Spinal cord (tissue), 10 donors: ENCODE measurements around the gene ZNF282. TPM values are rescaled to one million over a fixed set of nuclear protein-coding genes. Genes with fewer than 3 reads are reported as not detected.

ENCODE experiments used
- DNase-seq, 6 donors: peaks; one replicate each; pipeline versions ENCODE4 v3.0.0 to v3.0.0-alpha.2; 2013 to 2015; ENCODE audit warnings: low spot score in 6 of 6, low read depth in 4 of 6
- H3K27ac ChIP-seq: one replicate; pipeline ENCODE4 v1.5.1; 2013; ENCODE audit warnings: low read depth, low read length, control low read depth
- H3K27me3 ChIP-seq: one replicate; pipeline ENCODE4 v1.6.1; 2013; ENCODE audit warnings: low read length; ENCODE audit not compliant: control insufficient read depth, insufficient read depth
- H3K36me3 ChIP-seq: one replicate; pipeline ENCODE4 v1.6.1; 2013; ENCODE audit warnings: low read length; ENCODE audit not compliant: control insufficient read depth, insufficient read depth
- H3K4me1 ChIP-seq: one replicate; pipeline ENCODE4 v1.6.1; 2013; ENCODE audit warnings: low read length; ENCODE audit not compliant: control insufficient read depth, insufficient read depth
- H3K4me3 ChIP-seq: one replicate; pipeline ENCODE4 v1.5.1; 2013; ENCODE audit warnings: low read depth, low read length, control low read depth
- H3K9me3 ChIP-seq: one replicate; pipeline ENCODE4 v1.6.1; 2013; ENCODE audit warnings: low read length; ENCODE audit not compliant: control insufficient read depth, insufficient read depth
- WGBS: methylation state at CpG from one replicate; pipeline ENCODE4 v1.1.5; 2013; ENCODE audit warnings: missing lambda C conversion rate; ENCODE audit not compliant: insufficient coverage; 5-methylcytosine and 5-hydroxymethylcytosine counted together
- polyA plus RNA-seq, 2 donors: library from polyadenylated mRNA; unstranded; fragments of 120-200 nt; gene quantifications; one replicate each; pipeline ENCODE4 v1.2.1, GENCODE V29; 2013; ENCODE audit not compliant: insufficient read length in 2 of 2
- total RNA-seq, 2 donors: library from RNA; depleted of rRNA in 1 of 2; stranded (reverse); fragments of 120-200 nt in 1 of 2; fragments of >200 nt in 1 of 2; gene quantifications; one replicate each; pipeline versions ENCODE4 v1.2.3 to v1.2.4, GENCODE V29; 2013 to 2014
- donor health status: healthy.

The ZNF282 gene
- total and polyA plus RNA-seq, 4 donors, result 17.8 to 35.0 (median 24.0) TPM

DNA sequence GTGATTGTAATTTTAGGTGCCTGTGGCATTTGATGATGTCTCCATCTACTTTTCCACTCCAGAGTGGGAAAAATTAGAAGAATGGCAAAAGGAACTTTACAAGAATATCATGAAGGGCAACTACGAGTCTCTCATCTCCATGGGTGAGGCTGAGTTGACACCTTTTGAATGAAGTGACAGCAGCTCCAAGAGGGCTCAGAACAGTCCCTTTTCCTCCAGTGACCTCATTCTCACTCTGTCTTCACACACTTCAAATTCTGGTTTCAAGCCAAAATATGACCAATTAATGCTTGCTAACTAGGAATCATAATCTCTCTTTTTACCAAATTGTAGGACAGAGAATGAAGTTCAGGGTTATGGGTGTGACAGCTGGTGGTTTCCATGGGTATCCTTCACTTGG is 29.2 kb upstream of the ZNF282 start:
- no CpG with 5 or more reads among the region's 1 CpG for WGBS
- peaks cover 53% of the 10 kb centered on the region for H3K36me3 ChIP-seq
- no peak overlapping the region for H3K4me3 ChIP-seq
- no peaks in the 10 kb centered on the region for H3K4me1 ChIP-seq
- no peak overlapping the region for H3K27ac ChIP-seq
- H3K9me3 ChIP-seq, result no peaks in the 10 kb centered on the region
- no peaks in the 10 kb centered on the region for H3K27me3 ChIP-seq
- no peak for DNase-seq

DNA sequence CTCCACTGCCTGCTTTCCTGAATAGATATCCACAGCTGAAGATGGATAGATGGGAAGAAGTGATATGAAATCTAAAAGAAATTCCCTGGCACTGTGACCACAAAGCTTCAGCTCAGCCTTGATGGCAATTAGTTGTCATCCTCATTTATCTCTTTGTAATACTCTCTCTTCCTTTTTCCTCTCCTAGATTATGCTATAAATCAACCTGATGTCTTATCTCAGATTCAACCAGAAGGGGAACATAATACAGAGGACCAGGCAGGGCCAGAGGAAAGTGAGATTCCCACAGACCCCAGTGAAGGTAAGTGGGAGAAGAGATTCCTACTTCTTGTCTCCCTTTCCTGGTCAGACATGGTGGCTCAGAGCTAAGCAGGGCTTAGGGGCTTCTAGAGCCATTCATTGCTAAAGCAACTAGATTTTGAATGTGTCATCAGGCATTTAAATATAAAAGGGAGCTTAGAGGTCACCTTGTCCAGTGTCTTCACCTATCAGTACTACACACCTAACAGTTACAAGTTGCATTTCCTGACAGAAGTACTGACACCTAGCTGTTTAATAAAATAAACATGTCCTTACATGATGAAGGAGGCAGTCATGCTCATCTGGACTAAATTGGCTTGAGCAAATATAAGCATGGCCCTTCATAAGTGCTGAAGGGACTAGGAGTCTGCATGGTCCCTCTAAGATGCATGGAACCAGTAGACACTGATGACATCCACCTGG is 28.6 kb upstream of the ZNF282 start:
- Histone ChIP-seq H3K4me3 (no peak overlapping the region), H3K27me3 (no peaks in the 10 kb centered on the region), H3K4me1 (no peaks in the 10 kb centered on the region), H3K36me3 (peaks cover 55% of the 10 kb centered on the region), H3K9me3 (no peaks in the 10 kb centered on the region), H3K27ac (no peak overlapping the region)
- DNase-seq, result no peak

GRCh38 chr7:149171892-149172533 is 23.3 kb upstream of the ZNF282 start:
- Histone ChIP-seq H3K4me1 (no peaks in the 10 kb centered on the region), H3K36me3 (peaks cover 50% of the 10 kb centered on the region), H3K4me3 (no peak overlapping the region), H3K27me3 (no peaks in the 10 kb centered on the region), H3K9me3 (no peaks in the 10 kb centered on the region), H3K27ac (no peak overlapping the region)
- no peak for DNase-seq
- 100% methylated on average over 2 of the region's 9 CpGs for WGBS

DNA sequence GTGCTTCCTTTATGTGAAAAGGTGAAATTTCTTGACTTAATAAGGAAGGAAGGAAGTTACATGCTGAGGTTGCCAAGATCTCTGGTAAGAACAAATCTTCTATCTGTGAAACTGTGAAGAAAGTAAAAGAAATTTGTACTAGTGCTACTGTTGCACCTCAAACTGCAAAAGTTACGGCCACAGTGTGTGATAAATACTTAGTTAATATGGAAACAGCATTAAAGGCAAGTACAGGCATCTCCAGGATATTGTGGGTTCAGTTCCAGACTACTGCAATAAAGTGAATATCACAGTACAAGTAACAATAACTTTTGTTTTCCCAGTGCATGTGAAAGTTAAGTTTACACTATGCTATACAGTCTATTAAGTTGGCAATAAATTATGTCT is 22.8 kb upstream of the ZNF282 start:
- DNase-seq, result no peak
- H3K4me3 ChIP-seq, result no peak overlapping the region
- H3K4me1 ChIP-seq, result no peaks in the 10 kb centered on the region
- no peak overlapping the region for H3K27ac ChIP-seq
- H3K27me3 ChIP-seq, result no peaks in the 10 kb centered on the region
- no CpG with 5 or more reads among the region's 1 CpG for WGBS
- peaks cover 50% of the 10 kb centered on the region for H3K36me3 ChIP-seq
- H3K9me3 ChIP-seq, result no peaks in the 10 kb centered on the region

- no peaks in the 10 kb centered on the region for H3K27me3 ChIP-seq
- no peaks in the 10 kb centered on the region for H3K4me1 ChIP-seq
- no peak overlapping the region for H3K27ac ChIP-seq
- H3K9me3 ChIP-seq, result no peaks in the 10 kb centered on the region
- WGBS, result no CpG with 5 or more reads among the region's 2 CpGs
- peak in 1 of 6 donors; percentile 42 for DNase-seq
- peaks cover 60% of the 10 kb centered on the region for H3K36me3 ChIP-seq
- no peak overlapping the region for H3K4me3 ChIP-seq
Observed at GRCh38 chr7:149175150-149175549, 20.2 kb upstream of the ZNF282 start.

- Histone ChIP-seq H3K4me3 (no peak overlapping the region), H3K27me3 (no peaks in the 10 kb centered on the region), H3K27ac (no peak overlapping the region), H3K9me3 (no peaks in the 10 kb centered on the region), H3K36me3 (peaks cover 47% of the 10 kb centered on the region), H3K4me1 (no peaks in the 10 kb centered on the region)
- DNase-seq, result no peak
- WGBS, result 97% methylated on average over 13 of the region's 19 CpGs
Observed at GRCh38 chr7:149179241-149179640, 16.1 kb upstream of the ZNF282 start.

GRCh38 chr7:149180722-149181449 is 14.5 kb upstream of the ZNF282 start:
- H3K27ac ChIP-seq, result no peak overlapping the region
- no peak overlapping the region for H3K4me3 ChIP-seq
- DNase-seq, result peak in 1 of 6 donors; percentile 70
- no peaks in the 10 kb centered on the region for H3K4me1 ChIP-seq
- H3K9me3 ChIP-seq, result no peaks in the 10 kb centered on the region
- H3K36me3 ChIP-seq, result peaks cover 43% of the 10 kb centered on the region
- no peaks in the 10 kb centered on the region for H3K27me3 ChIP-seq

- no peak for DNase-seq
- no peaks in the 10 kb centered on the region for H3K27me3 ChIP-seq
- H3K4me3 ChIP-seq, result no peak overlapping the region
- H3K36me3 ChIP-seq, result peaks cover 37% of the 10 kb centered on the region
- no peaks in the 10 kb centered on the region for H3K9me3 ChIP-seq
- no peak overlapping the region for H3K27ac ChIP-seq
- H3K4me1 ChIP-seq, result no peaks in the 10 kb centered on the region
Observed at GRCh38 chr7:149181450-149181790, 13.9 kb upstream of the ZNF282 start.

- Histone ChIP-seq H3K4me1 (no peaks in the 10 kb centered on the region), H3K4me3 (no peak overlapping the region), H3K27me3 (no peaks in the 10 kb centered on the region), H3K9me3 (no peaks in the 10 kb centered on the region), H3K27ac (no peak overlapping the region), H3K36me3 (peaks cover 12% of the 10 kb centered on the region)
- DNase-seq, result no peak
- 94% methylated on average over 4 of the region's 6 CpGs for WGBS
Observed at GRCh38 chr7:149184274-149184673, 11.1 kb upstream of the ZNF282 start.

- 79% methylated on average over 2 of the region's 2 CpGs for WGBS
Observed at GRCh38 chr7:149188213-149188612, 7.1 kb upstream of the ZNF282 start.

More at GRCh38 chr7:149188213-149188612, 7.1 kb upstream of the ZNF282 start:
- H3K27ac ChIP-seq, result no peak overlapping the region
- peaks cover 2% of the 10 kb centered on the region for H3K36me3 ChIP-seq
- no peaks in the 10 kb centered on the region for H3K9me3 ChIP-seq
- no peaks in the 10 kb centered on the region for H3K4me1 ChIP-seq
- no peak overlapping the region for H3K4me3 ChIP-seq
- no peak for DNase-seq
- no peaks in the 10 kb centered on the region for H3K27me3 ChIP-seq
